BJ (cell line): ENCODE results near the gene TTC8. TPM values are rescaled to one million over a fixed set of nuclear protein-coding genes. Genes with fewer than 3 reads are reported as not detected.

Experiments used
- CTCF ChIA-PET: fragments of 350-600 bp; formaldehyde crosslinking; extraction: SDS; loops from one replicate; lab custom pipeline; 2021; ENCODE audit warnings: antibody characterized with exemption, inconsistent platforms; lab: Yijun Ruan, JAX
- POLR2A ChIA-PET: fragments of 300-600 bp; sonication (Branson Sonifier 250); formaldehyde crosslinking; extraction: SDS; loops from one replicate; lab custom pipeline; 2021; ENCODE audit warnings: antibody characterized with exemption; lab: Charles Lee
- DNase-seq: peaks from one replicate; pipeline ENCODE4 v3.0.0-alpha.2; 2011; ENCODE audit warnings: low read depth
- H3K27me3 ChIP-seq: 2 replicates; pipeline ENCODE4 v1.6.0; 2011; ENCODE audit warnings: low read length; ENCODE audit not compliant: control insufficient read depth, insufficient read depth
- H3K36me3 ChIP-seq: 2 replicates; pipeline ENCODE4 v1.5.1; 2011; ENCODE audit warnings: low read length; ENCODE audit not compliant: control insufficient read depth, insufficient read depth
- H3K4me3 ChIP-seq: 2 replicates; pipeline ENCODE4 v1.5.1; 2011; ENCODE audit warnings: low read depth, mild to moderate bottlenecking, control low read depth, low read length
- polyA plus RNA-seq: library from polyadenylated mRNA; depleted of rRNA; stranded (reverse); fragments of >200 nt; gene quantifications from 2 replicates; pipeline ENCODE4 v1.2.3, GENCODE V29; 2011
- TF ChIP-seq, protein P1 (sequence below): IDR thresholded peaks from 2 replicates; pipeline ENCODE4 v1.5.1; 2011; ENCODE audit warnings: low read depth, mild to moderate bottlenecking, control low read depth, inconsistent platforms, low read length, moderate library complexity; ENCODE audit not compliant: insufficient read depth

Gene TTC8
- polyA plus RNA-seq, 1 experiment, result 43.7 TPM

DNA sequence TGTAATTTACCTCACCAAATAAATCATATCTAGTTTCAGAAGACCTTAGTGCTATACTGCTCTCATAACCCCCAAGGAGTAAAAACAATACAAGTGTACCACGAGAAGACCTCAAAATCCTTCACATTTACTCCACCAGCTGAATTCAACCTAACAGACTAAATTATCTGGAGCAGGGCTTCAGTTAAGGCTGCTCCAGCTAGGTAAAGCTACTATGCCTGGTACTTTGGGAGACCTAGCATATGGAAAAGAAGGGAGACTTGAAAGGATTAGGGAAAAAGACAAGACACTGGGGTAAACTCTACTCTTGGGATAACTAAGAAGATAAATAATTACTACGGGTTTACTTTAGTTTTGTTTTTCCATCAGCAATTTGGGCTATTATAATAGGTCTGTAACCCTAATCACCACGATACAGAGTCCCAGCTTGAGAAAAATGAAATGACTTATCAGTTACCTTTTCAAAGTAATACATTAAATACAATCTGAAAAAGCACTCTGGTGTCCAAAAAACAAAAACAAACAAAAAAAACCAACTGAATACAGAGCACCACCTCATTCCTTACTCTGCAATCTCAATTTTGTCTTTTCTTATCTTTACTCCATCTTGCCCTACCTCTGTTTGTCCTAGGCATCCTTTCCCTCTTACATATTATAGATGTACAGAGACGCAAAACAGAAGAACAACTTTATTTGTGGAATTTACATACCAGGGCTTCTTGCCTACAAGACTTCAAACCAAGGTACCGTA, 33.8 kb upstream of the TTC8 start:
- Histone ChIP-seq H3K36me3 (no peaks in the 10 kb centered on the region), H3K27me3 (peaks cover 5% of the 10 kb centered on the region; the same call in 1 of the 2 replicates), H3K4me3 (no peak overlapping the region)
- TF ChIP-seq, protein P1, sequence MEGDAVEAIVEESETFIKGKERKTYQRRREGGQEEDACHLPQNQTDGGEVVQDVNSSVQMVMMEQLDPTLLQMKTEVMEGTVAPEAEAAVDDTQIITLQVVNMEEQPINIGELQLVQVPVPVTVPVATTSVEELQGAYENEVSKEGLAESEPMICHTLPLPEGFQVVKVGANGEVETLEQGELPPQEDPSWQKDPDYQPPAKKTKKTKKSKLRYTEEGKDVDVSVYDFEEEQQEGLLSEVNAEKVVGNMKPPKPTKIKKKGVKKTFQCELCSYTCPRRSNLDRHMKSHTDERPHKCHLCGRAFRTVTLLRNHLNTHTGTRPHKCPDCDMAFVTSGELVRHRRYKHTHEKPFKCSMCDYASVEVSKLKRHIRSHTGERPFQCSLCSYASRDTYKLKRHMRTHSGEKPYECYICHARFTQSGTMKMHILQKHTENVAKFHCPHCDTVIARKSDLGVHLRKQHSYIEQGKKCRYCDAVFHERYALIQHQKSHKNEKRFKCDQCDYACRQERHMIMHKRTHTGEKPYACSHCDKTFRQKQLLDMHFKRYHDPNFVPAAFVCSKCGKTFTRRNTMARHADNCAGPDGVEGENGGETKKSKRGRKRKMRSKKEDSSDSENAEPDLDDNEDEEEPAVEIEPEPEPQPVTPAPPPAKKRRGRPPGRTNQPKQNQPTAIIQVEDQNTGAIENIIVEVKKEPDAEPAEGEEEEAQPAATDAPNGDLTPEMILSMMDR, result no peak
- POLR2A ChIA-PET, result no interaction called here
- CTCF ChIA-PET, result interaction anchor here (2.1 kb wide), 1 partner anchor 15 kb away, joined by 4 read pairs; no protein-coding TSS in a partner anchor
- DNase-seq, result no peak

DNA sequence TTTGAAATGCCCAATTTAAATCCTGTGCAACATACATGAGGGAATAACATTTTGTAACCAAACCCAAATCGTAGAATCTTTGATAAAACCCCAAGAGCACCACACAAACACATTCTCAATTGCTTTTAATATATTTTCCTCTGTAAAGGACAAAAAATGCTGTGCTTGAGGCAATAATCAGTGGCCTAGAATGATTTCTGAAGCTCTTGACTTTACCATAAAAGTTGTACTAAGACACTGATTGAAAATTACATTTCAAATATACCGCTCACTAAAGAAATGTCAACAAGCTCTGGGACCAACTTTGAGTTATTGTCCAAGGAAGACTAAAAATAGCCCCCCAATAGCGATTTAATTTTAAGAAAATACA, 33.2 kb upstream of the TTC8 start:
- Histone ChIP-seq H3K4me3 (no peak overlapping the region; the same call in 1 of the 2 replicates), H3K27me3 (peaks cover 5% of the 10 kb centered on the region; the same call in 1 of the 2 replicates), H3K36me3 (no peaks in the 10 kb centered on the region)
- POLR2A ChIA-PET, result no interaction called here
- TF ChIP-seq, protein P1, result no peak
- DNase-seq, result no peak
- CTCF ChIA-PET, result interaction anchor here (2.1 kb wide), 1 partner anchor 15 kb away, joined by 4 read pairs; no protein-coding TSS in a partner anchor

DNA sequence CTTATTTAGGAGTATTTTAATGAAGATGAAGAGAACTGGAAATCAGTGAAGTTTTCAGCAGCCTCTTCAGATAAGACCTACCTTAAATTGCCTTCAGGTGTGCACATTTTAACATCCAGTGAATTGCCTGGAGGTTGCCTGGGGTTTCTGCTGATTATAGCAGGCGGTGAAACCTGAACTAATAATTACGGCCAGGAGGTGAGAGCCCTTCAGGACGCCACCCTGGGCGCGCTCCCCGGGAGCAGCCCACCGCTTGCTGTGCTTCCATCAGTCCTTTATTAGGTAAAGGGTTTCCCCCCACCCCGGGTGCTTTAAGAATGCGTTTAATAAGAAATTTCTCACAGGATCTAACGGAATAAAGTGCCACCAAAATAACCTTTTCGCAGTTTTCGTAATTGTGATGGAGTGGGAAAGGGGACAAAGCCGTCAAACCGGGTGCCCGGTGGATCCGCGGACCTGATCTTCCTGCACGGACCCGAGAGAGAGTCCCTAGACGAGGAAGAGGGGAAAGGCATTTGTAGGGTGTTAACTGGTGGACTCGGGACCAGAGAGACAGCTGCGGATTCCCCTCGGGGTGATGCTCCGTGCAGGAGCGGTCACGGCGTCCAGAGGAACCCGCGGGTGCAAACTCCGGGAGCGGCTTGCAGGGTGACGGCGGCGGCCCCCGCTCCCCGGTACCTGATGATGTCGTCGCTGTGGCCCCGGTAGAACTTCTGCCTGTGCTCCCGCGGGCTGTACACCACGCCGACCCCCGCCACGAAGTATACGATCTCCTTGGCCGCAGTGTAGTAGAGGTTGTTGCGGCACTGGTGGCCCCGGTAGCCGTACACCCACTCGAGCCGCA, 32.6 kb upstream of the TTC8 start:
- CTCF ChIA-PET, result interaction anchor here (0.6 to 2.1 kb wide), 10 partner anchors 10 to 211 kb away, joined by 3 to 9 read pairs (median 3); partner anchors contain the start of gene TTC8
- H3K27me3 ChIP-seq, result peaks cover 5% of the 10 kb centered on the region; the same call in 1 of the 2 replicates
- H3K4me3 ChIP-seq, result peak overlapping the region; percentile 54
- TF ChIP-seq, protein P1, result no peak
- no peaks in the 10 kb centered on the region for H3K36me3 ChIP-seq
- no peak for DNase-seq
- POLR2A ChIA-PET, result no interaction called here

DNA sequence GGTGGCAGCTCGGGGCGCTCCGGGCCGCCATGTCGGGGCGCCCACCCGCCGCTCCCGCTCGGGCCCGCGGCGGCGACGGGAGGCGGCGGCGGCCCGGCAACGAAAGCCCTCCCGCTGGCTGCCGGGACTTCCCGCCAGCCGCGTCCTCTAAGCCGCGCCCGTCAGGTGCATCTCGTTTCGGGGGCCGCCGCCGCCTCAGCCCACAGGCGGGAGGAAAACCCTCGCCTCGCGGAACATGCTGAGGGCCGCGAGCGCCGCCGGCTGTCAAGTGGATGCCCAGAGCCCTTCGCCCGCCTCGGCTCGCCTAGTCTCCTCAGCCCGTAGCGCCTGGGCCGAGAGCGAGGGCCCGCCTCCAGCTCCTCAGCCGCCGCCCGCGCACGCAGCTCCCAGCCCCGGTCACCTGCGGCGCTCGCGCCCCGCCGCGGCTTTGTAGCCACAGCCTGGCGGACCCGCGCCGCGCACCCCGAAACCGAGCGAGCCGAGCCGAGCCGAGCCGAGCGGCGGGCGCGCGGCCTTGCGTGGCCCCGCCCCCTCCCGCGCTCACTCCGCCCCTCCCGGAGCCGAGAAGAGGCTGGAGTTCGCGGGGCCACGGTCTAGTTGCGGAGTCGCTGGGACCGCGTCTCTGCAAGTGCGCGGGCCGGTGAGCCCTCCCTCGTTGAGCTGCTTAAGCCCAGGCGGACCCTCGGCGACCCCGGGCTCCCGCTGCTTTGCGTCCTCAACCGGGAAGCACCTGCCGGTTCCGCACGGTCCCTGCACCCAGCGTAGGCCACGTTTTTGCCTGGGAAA, 31.8 kb upstream of the TTC8 start, which contains the start of gene EML5:
EML5 (minus strand) TSS at position 481 of the 786 bp plus-strand sequence; CDS start at position 31, 450 bp downstream.
- peaks cover 5% of the 10 kb centered on the region; the same call in 1 of the 2 replicates for H3K27me3 ChIP-seq
- peak; percentile 4 for DNase-seq
- POLR2A ChIA-PET, result no interaction called here
- H3K4me3 ChIP-seq, result peak within 1 kb of the TSS; percentile 54
- TF ChIP-seq, protein P1, result peak; percentile 49
- no peaks in the 10 kb centered on the region for H3K36me3 ChIP-seq
- CTCF ChIA-PET, result interaction anchor here (0.6 to 2.1 kb wide), 11 partner anchors 9 to 210 kb away, joined by 3 to 9 read pairs (median 3); partner anchors contain the start of gene TTC8
